ENCODE measurements around the gene CCDC3. TPM values are rescaled to one million over a fixed set of nuclear protein-coding genes. Genes with fewer than 3 reads are reported as not detected.

CCDC3 gene
- total and polyA plus RNA-seq, 8 donors = 6.0 to 11.8 (median 8.2) TPM

GRCh38 chr10:12937527-12937926 lies 64.0 kb downstream of the CCDC3 start:
- ATAC-seq = no peak
- Histone ChIP-seq H3K27me3 (no peaks in the 10 kb centered on the region), H3K9me3 (no peaks in the 10 kb centered on the region), H3K36me3 (no peaks in the 10 kb centered on the region), H3K4me1 (no peaks in the 10 kb centered on the region), H3K4me3 (no peak overlapping the region), H3K27ac (no peak overlapping the region)
- DNase-seq = no peak
- TF ChIP-seq CTCF (IDR thresholded peaks at IDR 0.05) = no peak
- intact Hi-C loops (cut with DNase I) = no loop called here

- Histone ChIP-seq H3K9me3 (no peaks in the 10 kb centered on the region), H3K27me3 (no peaks in the 10 kb centered on the region), H3K4me1 (no peaks in the 10 kb centered on the region), H3K27ac (no peak overlapping the region), H3K4me3 (no peak overlapping the region), H3K36me3 (no peaks in the 10 kb centered on the region)
- DNase-seq = no peak
- intact Hi-C loops (cut with DNase I) = no loop called here
- no peak for TF ChIP-seq CTCF (IDR thresholded peaks at IDR 0.05)
- no peak for ATAC-seq
These were observed 66.7 kb downstream of the CCDC3 start for GRCh38 chr10:12934777-12935176.

- no peak for ATAC-seq
These were observed 72.1 kb downstream of the CCDC3 start for GRCh38 chr10:12929381-12929780.

GRCh38 chr10:12928571-12928970 lies 72.9 kb downstream of the CCDC3 start:
- no peak for ATAC-seq
- intact Hi-C loops (cut with DNase I) = no loop called here
- no peak for TF ChIP-seq CTCF (IDR thresholded peaks at IDR 0.05)

More at GRCh38 chr10:12929381-12929780, 72.1 kb downstream of the CCDC3 start:
- DNase-seq = no peak
- Histone ChIP-seq H3K27ac (no peak overlapping the region), H3K27me3 (no peaks in the 10 kb centered on the region), H3K4me3 (no peak overlapping the region), H3K9me3 (peaks cover 0 to 5% of the 10 kb centered on the region in 2 donors), H3K4me1 (no peaks in the 10 kb centered on the region), H3K36me3 (no peaks in the 10 kb centered on the region)
- intact Hi-C loops (cut with DNase I) = no loop called here
- no peak for TF ChIP-seq CTCF (IDR thresholded peaks at IDR 0.05)

GRCh38 chr10:12927896-12928295 lies 73.6 kb downstream of the CCDC3 start:
- Histone ChIP-seq H3K36me3 (no peaks in the 10 kb centered on the region), H3K4me1 (no peaks in the 10 kb centered on the region), H3K27ac (no peak overlapping the region), H3K9me3 (peaks cover 0 to 5% of the 10 kb centered on the region in 2 donors), H3K27me3 (no peaks in the 10 kb centered on the region), H3K4me3 (no peak overlapping the region)
- ATAC-seq (no peak), DNase-seq (no peak)
- intact Hi-C loops (cut with DNase I) = no loop called here
- TF ChIP-seq CTCF (IDR thresholded peaks at IDR 0.05) = no peak

More at GRCh38 chr10:12928571-12928970, 72.9 kb downstream of the CCDC3 start:
- no peaks in the 10 kb centered on the region for H3K27me3 ChIP-seq
- no peaks in the 10 kb centered on the region for H3K4me1 ChIP-seq
- no peak for DNase-seq
- H3K36me3 ChIP-seq = no peaks in the 10 kb centered on the region
- no peak overlapping the region for H3K4me3 ChIP-seq
- H3K27ac ChIP-seq = no peak overlapping the region
- H3K9me3 ChIP-seq = peaks cover 0 to 5% of the 10 kb centered on the region in 2 donors
